ENCODE results near the gene NHSL2. TPM values are rescaled to one million over a fixed set of nuclear protein-coding genes. Genes with fewer than 3 reads are reported as not detected.

The NHSL2 gene
- total and polyA plus RNA-seq, 2 of the 13 experiments (the other 11 are each of a cell fraction or from before 2014, with no cell fraction given): not detected

GRCh38 chrX:72128183-72128834 lies 217.7 kb downstream of the NHSL2 start:
- TF ChIP-seq IKZF4 (CRISPR knock-in tag; IDR thresholded peaks at IDR 0.05; ENCODE audit: borderline replicate concordance, low read depth, not compliant biosample characterization): no peak
- no peak for TF ChIP-seq ZNF674 (CRISPR knock-in tag; IDR thresholded peaks at IDR 0.05; ENCODE audit: low read depth)
- TF ChIP-seq FOSL2 (CRISPR knock-in tag; IDR thresholded peaks at IDR 0.05): no peak
- TF ChIP-seq NR2F1 (CRISPR knock-in tag; IDR thresholded peaks at IDR 0.05): no peak
- TF ChIP-seq NR3C1 (CRISPR knock-in tag; IDR thresholded peaks at IDR 0.05): no peak
- TF ChIP-seq ZNF564 (CRISPR knock-in tag; IDR thresholded peaks at IDR 0.05): no peak
- no peak for TF ChIP-seq POLR2A (IDR thresholded peaks at IDR 0.05; ENCODE audit: insufficient read depth in 1 of 2, low read depth in 2 of 2, low read length in 2 of 2)
- TF ChIP-seq BRCA1 (CRISPR knock-in tag; IDR thresholded peaks at IDR 0.05): no peak
- no peak for TF ChIP-seq LCORL (IDR thresholded peaks at IDR 0.05)
- no peak for TF ChIP-seq LCORL (CRISPR knock-in tag; IDR thresholded peaks at IDR 0.05)
- TF ChIP-seq EZH2 (conservative IDR thresholded peaks at IDR 0.05; ENCODE audit: low read depth, low read length): no peak
- TF ChIP-seq GATA4 (IDR thresholded peaks at IDR 0.05; ENCODE audit: borderline replicate concordance, low read depth): no peak
- TF ChIP-seq GRHL1 (CRISPR knock-in tag; conservative IDR thresholded peaks at IDR 0.05): no peak
- no peak for TF ChIP-seq ZFP1 (CRISPR knock-in tag; IDR thresholded peaks at IDR 0.05)
- no peak for TF ChIP-seq TRIM22 (IDR thresholded peaks at IDR 0.05)
- TF ChIP-seq ZNF749 (CRISPR knock-in tag; IDR thresholded peaks at IDR 0.05; ENCODE audit: borderline replicate concordance): no peak
- TF ChIP-seq ZBTB2 (CRISPR knock-in tag; IDR thresholded peaks at IDR 0.05; ENCODE audit: low read depth): no peak
- TF ChIP-seq AGO1 (IDR thresholded peaks at IDR 0.05; ENCODE audit: low read depth, low read length, poor library complexity, severe bottlenecking): no peak
- TF ChIP-seq ZNF577 (CRISPR knock-in tag; IDR thresholded peaks at IDR 0.05; ENCODE audit: borderline replicate concordance, low read depth): no peak
- no peak for TF ChIP-seq BRF2 (CRISPR knock-in tag; IDR thresholded peaks at IDR 0.05)
- ChIA-PET CTCF (ENCODE audit: low intra/inter-chr PET ratio, low total read pairs) (no interaction called here), POLR2A (no interaction called here)
- peaks cover 0 to 12% of the 10 kb centered on the region in 2 experiments; a peak in 4 of 5 replicates for H3K27me3 ChIP-seq (ENCODE audit: control insufficient read depth in 1 of 2, insufficient read depth in 2 of 2, low read length in 2 of 2)
- ATAC-seq (no peak), FAIRE-seq (no peak), DNase-seq (ENCODE audit: low spot score) (no peak)
- no peak overlapping the region for H3K4me2 ChIP-seq (ENCODE audit: low read depth, low read length)
- intact Hi-C loops (cut with micrococcal nuclease; ENCODE audit: unreplicated experiment) (loop anchor here (5.0 kb wide), 1 partner anchor 111 kb away; no protein-coding TSS in a partner anchor), in situ Hi-C loops (cut with HindIII; ENCODE audit: extremely low pct_ligation_motif_present, low pct_unique_long_range_greater_than_20kb) (loop anchor here (10.0 kb wide), 1 partner anchor 134 kb away; no protein-coding TSS in a partner anchor)
- no peaks in the 10 kb centered on the region for H3K4me1 ChIP-seq (ENCODE audit: insufficient read depth, low read length)
- no TSS peak for BruUV-seq (replicated peaks)
- no peak overlapping the region for H3K4me3 ChIP-seq (replicated peaks in 1 of 3; ENCODE audit: insufficient read depth in 1 of 3, low read depth in 2 of 3, low read length in 3 of 3)
- no peaks in the 10 kb centered on the region for H3K79me2 ChIP-seq (ENCODE audit: insufficient read depth, low read length)
- H3K9me3 ChIP-seq (ENCODE audit: low read length): no peaks in the 10 kb centered on the region
- H4K20me1 ChIP-seq (ENCODE audit: insufficient read depth, low read length): no peaks in the 10 kb centered on the region
- no peak overlapping the region for H3K9ac ChIP-seq (ENCODE audit: insufficient read depth, low read depth, low read length)
- no peak overlapping the region for H3K27ac ChIP-seq (ENCODE audit: extremely low read length, insufficient read depth, low read length)
- H3K36me3 ChIP-seq (replicated peaks in 1 of 2; ENCODE audit: control insufficient read depth in 1 of 2, insufficient read depth in 2 of 2, low read length in 2 of 2): no peaks in the 10 kb centered on the region
- no peak overlapping the region for H2AFZ ChIP-seq (ENCODE audit: low read length)
- 64% methylated on average over 3 of the region's 4 CpGs for WGBS (ENCODE audit: low lambda C conversion rate)

Measured in HepG2 (cell line).